GM20000 (cell line): ENCODE measurements around the gene TDP1.

Experiments
- DNase-seq: peaks from one replicate; pipeline ENCODE4 v3.0.0; 2012; ENCODE audit warnings: low spot score
- CTCF ChIP-seq: IDR thresholded peaks from 2 replicates; pipeline ENCODE4 v1.5.1; 2012; ENCODE audit warnings: mild to moderate bottlenecking, control low read depth; ENCODE audit errors: extremely low read depth, missing control alignments

TDP1 gene

GRCh38 chr14:89924268-89924667, 31.5 kb upstream of the TDP1 start:
- DNase-seq = no peak
- no peak for TF ChIP-seq CTCF

GRCh38 chr14:89926694-89927093, 29.0 kb upstream of the TDP1 start:
- TF ChIP-seq CTCF = no peak
- no peak for DNase-seq

- TF ChIP-seq CTCF = no peak
- no peak for DNase-seq
Observed at GRCh38 chr14:89927186-89927865, 28.4 kb upstream of the TDP1 start.

- TF ChIP-seq CTCF = no peak
- DNase-seq = no peak
Observed at GRCh38 chr14:89933002-89933401, 22.7 kb upstream of the TDP1 start.

- no peak for DNase-seq
- TF ChIP-seq CTCF = no peak
Observed at GRCh38 chr14:89936654-89937185, 19.0 kb upstream of the TDP1 start.

GRCh38 chr14:89941830-89942377, 13.8 kb upstream of the TDP1 start:
- no peak for DNase-seq
- no peak for TF ChIP-seq CTCF

GRCh38 chr14:89947344-89947743, 8.4 kb upstream of the TDP1 start:
- DNase-seq = no peak
- no peak for TF ChIP-seq CTCF
